H1 (cell line): ENCODE data around the gene IL17A. TPM values are rescaled to one million over a fixed set of nuclear protein-coding genes. Genes with fewer than 3 reads are reported as not detected.

Source experiments
- CTCF ChIA-PET: fragments of 300-600 bp; sonication (Branson Sonifier 250); formaldehyde crosslinking; loops from one replicate; lab custom pipeline; 2021; ENCODE audit not compliant: partially characterized antibody; lab: Charles Lee
- POLR2A ChIA-PET: fragments of 300-600 bp; sonication (Branson Sonifier 250); formaldehyde crosslinking; loops from one replicate; lab custom pipeline; 2021; ENCODE audit warnings: inconsistent platforms; ENCODE audit not compliant: partially characterized antibody; lab: Charles Lee
- DNase-seq, 2 experiments: peaks; one replicate each; pipeline versions ENCODE4 v3.0.0 to v3.0.0-alpha.2; 2010 to 2022; ENCODE audit warnings: low spot score in 2 of 2, low read depth in 1 of 2, mixed read lengths in 1 of 2
- FAIRE-seq: peaks from 2 replicates; lab custom pipeline; 2011; peaks lifted over from hg19 to GRCh38; lab: Jason Lieb, UNC
- H2AFZ ChIP-seq: 2 replicates; pipeline ENCODE4 v1.8.1; 2012; ENCODE audit warnings: low read length, inconsistent platforms
- H2AK5ac ChIP-seq: 2 replicates; pipeline ENCODE4 v1.6.1; 2013; ENCODE audit warnings: low read depth, low read length
- H2BK120ac ChIP-seq: replicated peaks from 2 replicates; pipeline ENCODE3; 2013; ENCODE audit warnings: low read depth, low read length, inconsistent platforms
- H2BK12ac ChIP-seq: 2 replicates; pipeline ENCODE4 v1.6.1; 2013; ENCODE audit warnings: low read depth, low read length
- H2BK15ac ChIP-seq: 2 replicates; pipeline ENCODE4 v1.6.1; 2013; ENCODE audit warnings: low read length
- H2BK20ac ChIP-seq: 2 replicates; pipeline ENCODE4 v1.6.1; 2013; ENCODE audit warnings: low read length
- H2BK5ac ChIP-seq: 2 replicates; pipeline ENCODE4 v1.6.1; 2013; ENCODE audit warnings: low read depth, low read length
- H3K14ac ChIP-seq: 2 replicates; pipeline ENCODE4 v1.6.1; 2013; ENCODE audit warnings: inconsistent platforms; ENCODE audit not compliant: insufficient read length
- H3K18ac ChIP-seq: 2 replicates; pipeline ENCODE4 v1.6.1; 2013; ENCODE audit warnings: low read length; ENCODE audit errors: extremely low read depth
- H3K23ac ChIP-seq: 2 replicates; pipeline ENCODE4 v1.6.1; 2013; ENCODE audit warnings: inconsistent platforms; ENCODE audit not compliant: insufficient read length
- H3K23me2 ChIP-seq: 2 replicates; pipeline ENCODE4 v1.6.1; 2013; ENCODE audit warnings: low read depth, low read length
- H3K27ac ChIP-seq: 2 replicates; pipeline ENCODE4 v1.6.1; 2011; ENCODE audit warnings: low read depth, low read length, inconsistent platforms
- H3K27me3 ChIP-seq, 4 experiments: replicated peaks in 1 of 4; 1 replicate in 1 of 4; 2 replicates in 3 of 4; pipeline versions ENCODE4 v1.6.1 to v1.8.1; 2011 to 2013; ENCODE audit warnings: low read length in 3 of 4, mild to moderate bottlenecking in 3 of 4, inconsistent platforms in 2 of 4, mixed read lengths in 2 of 4, moderate library complexity in 1 of 4; ENCODE audit not compliant: control insufficient read depth in 3 of 4, insufficient read depth in 3 of 4; ENCODE audit errors: extremely low read depth in 1 of 4
- H3K36me3 ChIP-seq, 4 experiments: 2 replicates each; pipeline versions ENCODE4 v1.6.1 to v1.8.1; 2011 to 2013; ENCODE audit warnings: mild to moderate bottlenecking in 4 of 4, low read length in 3 of 4, moderate library complexity in 2 of 4, control low read depth in 1 of 4, inconsistent platforms in 1 of 4; ENCODE audit not compliant: insufficient read depth in 4 of 4, control insufficient read depth in 2 of 4
- H3K4ac ChIP-seq: replicated peaks from 2 replicates; pipeline ENCODE3; 2013; ENCODE audit warnings: low read length, low read depth, mixed read lengths, inconsistent platforms; ENCODE audit not compliant: insufficient read length
- H3K4me1 ChIP-seq, 4 experiments: replicated peaks in 1 of 4; 1 replicate in 1 of 4; 2 replicates in 3 of 4; pipeline versions ENCODE4 v1.6.1 to v1.8.1; 2011 to 2013; ENCODE audit warnings: low read length in 3 of 4, inconsistent platforms in 2 of 4, mixed read lengths in 1 of 4; ENCODE audit not compliant: insufficient read depth in 4 of 4, control insufficient read depth in 3 of 4
- H3K4me2 ChIP-seq, 2 experiments: 2 replicates each; pipeline versions ENCODE4 v1.6.1 to v1.8.1; 2011 to 2013; ENCODE audit warnings: low read depth in 2 of 2, low read length in 2 of 2, control low read depth in 1 of 2, inconsistent platforms in 1 of 2, mild to moderate bottlenecking in 1 of 2; ENCODE audit not compliant: insufficient read depth in 1 of 2
- H3K4me3 ChIP-seq, 4 experiments: fragments of 200-600, 300-600 bp in 1 of 4; sonication (generic), shearing (Covaris generic), sonication (Bioruptor Twin) in 1 of 4; 2 replicates each; pipeline versions ENCODE4 v1.5.1 to v1.8.1; 2011 to 2016; ENCODE audit warnings: low read length in 4 of 4, low read depth in 3 of 4, control low read depth in 2 of 4, inconsistent platforms in 2 of 4, mild to moderate bottlenecking in 2 of 4, mixed read lengths in 1 of 4, moderate library complexity in 1 of 4; ENCODE audit not compliant: insufficient read depth in 2 of 4; ENCODE audit errors: extremely low read depth in 1 of 4
- H3K56ac ChIP-seq: replicated peaks from 2 replicates; pipeline ENCODE3; 2013; ENCODE audit warnings: low read depth, mild to moderate bottlenecking, mixed read lengths, low read length, inconsistent platforms; ENCODE audit not compliant: insufficient read length
- H3K79me1 ChIP-seq: 2 replicates; pipeline ENCODE4 v1.6.1; 2013; ENCODE audit warnings: low read depth, low read length, control low read depth
- H3K79me2 ChIP-seq, 2 experiments: 2 replicates each; pipeline versions ENCODE4 v1.6.1 to v1.8.1; 2012 to 2013; ENCODE audit warnings: low read length in 2 of 2, mild to moderate bottlenecking in 2 of 2, inconsistent platforms in 1 of 2; ENCODE audit not compliant: insufficient read depth in 2 of 2, control insufficient read depth in 1 of 2
- H3K9ac ChIP-seq, 4 experiments: replicated peaks in 1 of 4; 1 replicate in 1 of 4; 2 replicates in 3 of 4; pipeline versions ENCODE4 v1.6.1 to v1.8.1; 2011 to 2013; ENCODE audit warnings: low read depth in 3 of 4, low read length in 3 of 4, control low read depth in 2 of 4, mild to moderate bottlenecking in 2 of 4, moderate library complexity in 2 of 4, inconsistent platforms in 1 of 4; ENCODE audit errors: extremely low read depth in 1 of 4
- H3K9me3 ChIP-seq, 2 experiments: 2 replicates each; pipeline versions ENCODE4 v1.6.1 to v1.8.1; 2012 to 2013; ENCODE audit warnings: mild to moderate bottlenecking in 2 of 2, moderate library complexity in 2 of 2, control low read depth in 1 of 2, inconsistent platforms in 1 of 2, low read depth in 1 of 2, low read length in 1 of 2, mixed read lengths in 1 of 2; ENCODE audit not compliant: insufficient read depth in 2 of 2
- H4K20me1 ChIP-seq, 2 experiments: replicated peaks in 1 of 2; 2 replicates each; pipeline versions ENCODE3 to v1.8.1; 2011 to 2013; ENCODE audit warnings: inconsistent platforms in 2 of 2, low read length in 2 of 2, mild to moderate bottlenecking in 1 of 2; ENCODE audit not compliant: insufficient read depth in 2 of 2, control insufficient read depth in 1 of 2
- H4K5ac ChIP-seq: 2 replicates; pipeline ENCODE4 v1.6.1; 2013; ENCODE audit warnings: low read length, low read depth, mixed read lengths, inconsistent platforms; ENCODE audit not compliant: insufficient read length
- H4K8ac ChIP-seq: 2 replicates; pipeline ENCODE4 v1.8.0; 2013; ENCODE audit warnings: mild to moderate bottlenecking, moderate library complexity, low read length, inconsistent platforms; ENCODE audit not compliant: insufficient read depth; ENCODE audit errors: extremely low read depth
- H4K91ac ChIP-seq: replicated peaks from 2 replicates; pipeline ENCODE3; 2013; ENCODE audit warnings: low read length, mixed read lengths, inconsistent platforms; ENCODE audit not compliant: insufficient read length
- CREB1 ChIP-seq: IDR thresholded peaks from 2 replicates; pipeline ENCODE4 v1.6.1; 2012; ENCODE audit warnings: inconsistent platforms
- EZH2 ChIP-seq: fragments of 200-600 bp; sonication (generic); IDR thresholded peaks from 2 replicates; pipeline ENCODE4 v1.7.1; 2012; ENCODE audit warnings: low read depth, mild to moderate bottlenecking, moderate library complexity, low read length, inconsistent platforms; ENCODE audit not compliant: severe bottlenecking
- WGBS, 2 experiments: shearing (Covaris generic) in 1 of 2; methylation state at CpG; one replicate each; pipeline versions ENCODE4 v1.1.6 to v1.1.7; 2013 to 2015; ENCODE audit warnings: low lambda C conversion rate in 2 of 2, mixed read lengths in 2 of 2, inconsistent platforms in 1 of 2, low coverage in 1 of 2, missing lambda C conversion rate in 1 of 2; ENCODE audit not compliant: insufficient replicate concordance in 2 of 2, insufficient coverage in 1 of 2, insufficient read length in 1 of 2; ENCODE audit errors: extremely low coverage in 1 of 2, missing lambda C conversion rate in 1 of 2; 5-methylcytosine and 5-hydroxymethylcytosine counted together
- polyA plus RNA-seq, 7 experiments: library from polyadenylated mRNA; depleted of rRNA in 3 of 7; stranded (reverse) in 5 of 7; unstranded in 2 of 7; fragments of >200 nt in 5 of 7; fragments of 200-250 nt in 2 of 7; gene quantifications; 1 replicate in 5 of 7; 2 replicates in 1 of 7; 4 replicates in 1 of 7; pipeline versions ENCODE4 v1.2.1 to v1.2.3, GENCODE V29; 2011 to 2013; ENCODE audit warnings: missing spikeins in 2 of 7, mixed read lengths in 2 of 7
- total RNA-seq: library from RNA; stranded (reverse); fragmentation: NEBNext Ultra II Directional; extraction: Animal tissue kit (Norgen Biotek cat#: 25700); gene quantifications from 2 replicates; pipeline ENCODE4 v1.2.1, GENCODE V29; 2021

The IL17A gene
- total and polyA plus RNA-seq, 2 of the 8 experiments (the other 6 are each of a cell fraction or from before 2014, with no cell fraction given): not detected

GRCh38 chr6:52160472-52161104 is 25.6 kb upstream of the IL17A start:
- peaks cover 0 to 1% (median 0%) of the 10 kb centered on the region in 4 experiments; a peak in 2 of 7 replicates for H3K27me3 ChIP-seq
- no peak overlapping the region for H3K9ac ChIP-seq
- no peak overlapping the region for H2BK5ac ChIP-seq
- H4K8ac ChIP-seq: no peak overlapping the region
- H3K9me3 ChIP-seq: peaks cover 5 to 13% of the 10 kb centered on the region in 2 experiments; a peak in 3 of 4 replicates
- no peak overlapping the region for H3K4me3 ChIP-seq
- H2BK15ac ChIP-seq: no peak overlapping the region
- H2BK12ac ChIP-seq: no peak overlapping the region
- no peak overlapping the region for H2AK5ac ChIP-seq
- H3K23me2 ChIP-seq: no peaks in the 10 kb centered on the region
- H3K14ac ChIP-seq: no peak overlapping the region
- H3K23ac ChIP-seq: no peak overlapping the region
- no peak overlapping the region for H3K18ac ChIP-seq
- H2AFZ ChIP-seq: no peak overlapping the region
- WGBS, 2 experiments: 92% methylated on average over 4 of the region's 4 CpGs; no CpG with 5 or more reads in 1 of the 2 experiments
- H2BK120ac ChIP-seq: no peak overlapping the region
- POLR2A ChIA-PET: interaction anchor here (2.4 kb wide), 1 partner anchor 101 kb away, joined by 8 read pairs; no protein-coding TSS in a partner anchor
- no peaks in the 10 kb centered on the region for H3K79me2 ChIP-seq
- no peak overlapping the region for H4K5ac ChIP-seq
- no peaks in the 10 kb centered on the region for H3K79me1 ChIP-seq
- no peak overlapping the region for H3K56ac ChIP-seq
- no peaks in the 10 kb centered on the region; a peak in 1 of 8 replicates for H3K36me3 ChIP-seq
- TF ChIP-seq EZH2: no peak
- no peak for TF ChIP-seq CREB1
- TF ChIP-seq, all 59 proteins: peak for 0
- no peaks in the 10 kb centered on the region for H4K20me1 ChIP-seq
- H2BK20ac ChIP-seq: no peak overlapping the region
- H4K91ac ChIP-seq: no peak overlapping the region
- CTCF ChIA-PET: interaction anchor here (0.6 to 8.7 kb wide), 4 partner anchors 73 to 150 kb away, joined by 3 to 149 read pairs (median 10); no protein-coding TSS in a partner anchor
- H3K4me1 ChIP-seq: peaks cover 0 to 12% (median 7%) of the 10 kb centered on the region in 4 experiments; a peak in 5 of 7 replicates
- no peak overlapping the region for H3K4me2 ChIP-seq
- no peak overlapping the region for H3K27ac ChIP-seq
- H3K4ac ChIP-seq: no peak overlapping the region
- no peak for DNase-seq
- FAIRE-seq: no peak
